Measurements from ENCODE around the gene LARGE1. TPM values are rescaled to one million over a fixed set of nuclear protein-coding genes. Genes with fewer than 3 reads are reported as not detected.

Gene LARGE1
- total RNA-seq, 1 experiment from 2014 or later: 2.5 TPM

- no peaks in the 10 kb centered on the region for H3K36me3 ChIP-seq (ENCODE audit: control insufficient read depth, insufficient read depth, low read length)
- H3K27ac ChIP-seq (ENCODE audit: low read length): no peak overlapping the region
- intact Hi-C loops (cut with micrococcal nuclease; ENCODE audit: unreplicated experiment): no loop called here
- BruUV-seq (replicated peaks): no TSS peak
- H3K4me3 ChIP-seq (ENCODE audit: low read depth in 2 of 2, low read length in 2 of 2): no peak overlapping the region
- no peaks in the 10 kb centered on the region for H3K9me3 ChIP-seq (ENCODE audit: control insufficient read depth, insufficient read depth, low read depth, low read length)
- H3K27me3 ChIP-seq (ENCODE audit: control insufficient read depth, insufficient read depth, low read length): no peaks in the 10 kb centered on the region
- H3K4me1 ChIP-seq (ENCODE audit: control insufficient read depth, insufficient read depth, low read length): no peaks in the 10 kb centered on the region
- ATAC-seq: no peak
- in situ Hi-C loops (cut with HindIII; ENCODE audit: low pct_unique_long_range_greater_than_20kb, low sequenced_read_pairs): no loop called here
- TF ChIP-seq TCF7L2 (IDR thresholded peaks at IDR 0.05; ENCODE audit: low read depth, low read length): no peak
- no peak for TF ChIP-seq POLR2AphosphoS5 (IDR thresholded peaks at IDR 0.05; ENCODE audit: low read depth, low read length)
- no peak for TF ChIP-seq CTCF (IDR thresholded peaks at IDR 0.05)
- no peak for TF ChIP-seq REST (IDR thresholded peaks at IDR 0.05; ENCODE audit: insufficient read depth in 1 of 2, low read depth in 2 of 2, low read length in 1 of 2)
- no peak for TF ChIP-seq SIN3A (IDR thresholded peaks at IDR 0.05; ENCODE audit: borderline replicate concordance, insufficient read depth, low read depth, low read length)
- CTCF ChIA-PET: no interaction called here
- POLR2A ChIA-PET: no interaction called here
- DNase-seq (ENCODE audit: low read depth, low spot score): no peak
These were observed 173.2 kb downstream of the LARGE1 start for GRCh38 chr22:33747029-33747428.

DNA sequence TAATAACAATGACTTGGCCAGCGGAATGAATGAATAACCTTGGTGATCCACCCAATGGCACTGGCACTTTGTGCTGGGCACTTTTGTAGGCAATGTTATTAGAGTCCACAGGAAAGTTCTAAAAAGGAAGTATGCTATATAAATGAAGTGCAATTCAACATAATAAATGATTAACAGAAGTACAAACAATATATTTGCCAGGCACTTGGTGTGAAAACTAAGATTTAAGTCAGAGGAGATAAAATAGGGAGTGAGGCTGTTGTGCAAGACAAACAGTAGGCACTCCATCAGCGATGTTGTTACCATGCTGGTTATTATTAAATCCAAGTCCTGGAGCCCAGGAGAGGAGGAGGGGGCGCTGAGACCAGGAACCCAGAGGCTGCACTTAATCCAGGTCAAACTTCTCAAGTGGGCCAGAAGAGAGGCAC, 173.8 kb downstream of the LARGE1 start:
- DNase-seq (ENCODE audit: low read depth, low spot score) (no peak), ATAC-seq (no peak)
- no peaks in the 10 kb centered on the region for H3K27me3 ChIP-seq (ENCODE audit: control insufficient read depth, insufficient read depth, low read length)
- ChIA-PET CTCF (no interaction called here), POLR2A (no interaction called here)
- TF ChIP-seq TCF7L2 (IDR thresholded peaks at IDR 0.05; ENCODE audit: low read depth, low read length) (no peak), CTCF (IDR thresholded peaks at IDR 0.05) (no peak), SIN3A (IDR thresholded peaks at IDR 0.05; ENCODE audit: borderline replicate concordance, insufficient read depth, low read depth, low read length) (no peak), REST (IDR thresholded peaks at IDR 0.05; ENCODE audit: insufficient read depth in 1 of 2, low read depth in 2 of 2, low read length in 1 of 2) (no peak)
- in situ Hi-C loops (cut with HindIII; ENCODE audit: low pct_unique_long_range_greater_than_20kb, low sequenced_read_pairs) (no loop called here), intact Hi-C loops (cut with micrococcal nuclease; ENCODE audit: unreplicated experiment) (no loop called here)
- H3K9me3 ChIP-seq (ENCODE audit: control insufficient read depth, insufficient read depth, low read depth, low read length): no peaks in the 10 kb centered on the region
- no peaks in the 10 kb centered on the region for H3K4me1 ChIP-seq (ENCODE audit: control insufficient read depth, insufficient read depth, low read length)
- no TSS peak for BruUV-seq (replicated peaks)
- H3K27ac ChIP-seq (ENCODE audit: low read length): no peak overlapping the region
- H3K4me3 ChIP-seq (ENCODE audit: low read depth in 2 of 2, low read length in 2 of 2): no peak overlapping the region
- H3K36me3 ChIP-seq (ENCODE audit: control insufficient read depth, insufficient read depth, low read length): no peaks in the 10 kb centered on the region

Measured in Panc1 (cell line).